Endodermal cell (in vitro differentiated cells): ENCODE measurements around the gene KRTDAP. TPM values are rescaled to one million over a fixed set of nuclear protein-coding genes. Genes with fewer than 3 reads are reported as not detected.

Experiments used
- DNase-seq: peaks from one replicate; pipeline ENCODE4 v3.0.0-alpha.2; 2017
- H3K27ac ChIP-seq: 2 replicates; pipeline ENCODE4 v1.5.1; 2013; ENCODE audit warnings: mild to moderate bottlenecking, low read depth, low read length, moderate library complexity
- H3K27me3 ChIP-seq: 2 replicates; pipeline ENCODE4 v1.6.1; 2013; ENCODE audit warnings: mild to moderate bottlenecking, low read length, moderate library complexity; ENCODE audit not compliant: insufficient read depth, control insufficient read depth, poor library complexity, severe bottlenecking
- H3K36me3 ChIP-seq: 2 replicates; pipeline ENCODE4 v1.7.0; 2013; ENCODE audit warnings: mild to moderate bottlenecking, low read length, moderate library complexity; ENCODE audit not compliant: control insufficient read depth, insufficient read depth
- H3K4me1 ChIP-seq: one replicate; pipeline ENCODE4 v1.7.0; 2013; ENCODE audit warnings: low read length; ENCODE audit not compliant: control insufficient read depth, insufficient read depth
- H3K4me3 ChIP-seq: 2 replicates; pipeline ENCODE4 v1.5.1; 2013; ENCODE audit warnings: mild to moderate bottlenecking, low read length, moderate library complexity
- H3K9ac ChIP-seq: 2 replicates; pipeline ENCODE4 v1.6.1; 2013; ENCODE audit warnings: mild to moderate bottlenecking, low read length, moderate library complexity; ENCODE audit not compliant: poor library complexity, severe bottlenecking; ENCODE audit errors: extremely low read depth
- H3K9me3 ChIP-seq: 2 replicates; pipeline ENCODE4 v1.6.1; 2013; ENCODE audit warnings: mild to moderate bottlenecking, low read length, moderate library complexity; ENCODE audit not compliant: control insufficient read depth
- H3K27ac Mint-ChIP-seq: 2 replicates; pipeline ENCODE4 v1.8.0; 2020; ENCODE audit warnings: mixed read lengths
- H3K27me3 Mint-ChIP-seq: 2 replicates; pipeline ENCODE4 v1.8.0; 2021; ENCODE audit warnings: mild to moderate bottlenecking, mixed read lengths; ENCODE audit not compliant: insufficient read depth
- H3K36me3 Mint-ChIP-seq: 2 replicates; pipeline ENCODE4 v1.8.0; 2020; ENCODE audit warnings: low read depth, mixed read lengths
- H3K4me1 Mint-ChIP-seq: 2 replicates; pipeline ENCODE4 v1.8.0; 2020; ENCODE audit warnings: mixed read lengths
- H3K4me3 Mint-ChIP-seq: 2 replicates; pipeline ENCODE4 v1.8.0; 2020; ENCODE audit warnings: mild to moderate bottlenecking, moderate library complexity, mixed read lengths
- H3K9me3 Mint-ChIP-seq: 2 replicates; pipeline ENCODE4 v1.8.0; 2020; ENCODE audit warnings: mild to moderate bottlenecking, mixed read lengths
- WGBS, 2 experiments: methylation state at CpG; one replicate each; pipeline versions ENCODE4 v1.1.5 to v1.1.7; 2013; ENCODE audit warnings: missing lambda C conversion rate in 2 of 2, mixed read lengths in 1 of 2; ENCODE audit not compliant: insufficient coverage in 1 of 2, insufficient read length in 1 of 2; 5-methylcytosine and 5-hydroxymethylcytosine counted together
- total RNA-seq, 2 donors: library from RNA; stranded (reverse); fragmentation: NEBNext Ultra II Directional in 1 of 2; extraction: Animal tissue kit (Norgen Biotek cat#: 25700) in 1 of 2; gene quantifications; 2 replicates in 1 of 2; 3 replicates in 1 of 2; pipeline ENCODE4 v1.2.1, GENCODE V29; 2021
- TF ChIP-seq, protein P1 (sequence below): fragments of 200-600 bp; sonication (generic); conservative IDR thresholded peaks from 2 replicates; pipeline ENCODE4 v1.5.0; 2021; ENCODE audit warnings: antibody characterized with exemption, mild to moderate bottlenecking

Gene KRTDAP
- total RNA-seq, 2 donors from 2014 or later, result 3.4 to 4.2 TPM

DNA sequence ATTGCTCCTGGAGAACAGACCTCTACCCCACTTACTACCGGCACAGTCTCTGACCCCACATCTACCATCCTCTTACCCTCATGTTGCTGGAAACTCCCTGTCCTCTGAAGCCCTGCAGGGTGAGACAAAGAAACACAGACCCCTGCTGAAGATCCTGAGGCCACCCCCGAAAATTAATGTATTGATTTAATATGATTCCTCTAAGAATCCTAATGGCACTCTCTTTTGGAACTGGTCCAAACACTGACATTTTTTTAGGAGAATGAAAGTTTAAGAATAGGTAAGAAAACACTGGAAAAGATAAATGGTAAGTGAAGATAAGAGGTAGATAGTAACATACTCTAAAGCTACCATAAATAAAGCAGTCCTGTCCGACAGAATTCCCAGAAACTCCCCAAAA is 17.9 kb upstream of the KRTDAP start:
- Mint-ChIP-seq H3K27me3 (peaks cover 5% of the 10 kb centered on the region), H3K4me1 (peaks cover 26% of the 10 kb centered on the region), H3K4me3 (peak overlapping the region; percentile 99), H3K27ac (no peak overlapping the region), H3K9me3 (no peaks in the 10 kb centered on the region), H3K36me3 (peaks cover 50% of the 10 kb centered on the region)
- Histone ChIP-seq H3K9ac (peak overlapping the region; percentile 16), H3K27ac (no peak overlapping the region), H3K9me3 (no peaks in the 10 kb centered on the region), H3K4me1 (peaks cover 11% of the 10 kb centered on the region), H3K36me3 (peaks cover 52% of the 10 kb centered on the region), H3K4me3 (peak overlapping the region; percentile 100), H3K27me3 (no peaks in the 10 kb centered on the region)
- TF ChIP-seq, protein P1, sequence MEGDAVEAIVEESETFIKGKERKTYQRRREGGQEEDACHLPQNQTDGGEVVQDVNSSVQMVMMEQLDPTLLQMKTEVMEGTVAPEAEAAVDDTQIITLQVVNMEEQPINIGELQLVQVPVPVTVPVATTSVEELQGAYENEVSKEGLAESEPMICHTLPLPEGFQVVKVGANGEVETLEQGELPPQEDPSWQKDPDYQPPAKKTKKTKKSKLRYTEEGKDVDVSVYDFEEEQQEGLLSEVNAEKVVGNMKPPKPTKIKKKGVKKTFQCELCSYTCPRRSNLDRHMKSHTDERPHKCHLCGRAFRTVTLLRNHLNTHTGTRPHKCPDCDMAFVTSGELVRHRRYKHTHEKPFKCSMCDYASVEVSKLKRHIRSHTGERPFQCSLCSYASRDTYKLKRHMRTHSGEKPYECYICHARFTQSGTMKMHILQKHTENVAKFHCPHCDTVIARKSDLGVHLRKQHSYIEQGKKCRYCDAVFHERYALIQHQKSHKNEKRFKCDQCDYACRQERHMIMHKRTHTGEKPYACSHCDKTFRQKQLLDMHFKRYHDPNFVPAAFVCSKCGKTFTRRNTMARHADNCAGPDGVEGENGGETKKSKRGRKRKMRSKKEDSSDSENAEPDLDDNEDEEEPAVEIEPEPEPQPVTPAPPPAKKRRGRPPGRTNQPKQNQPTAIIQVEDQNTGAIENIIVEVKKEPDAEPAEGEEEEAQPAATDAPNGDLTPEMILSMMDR, result no peak
- 90 to 100% methylated on average over 2 of the region's 3 CpGs for WGBS, 2 experiments
- no peak for DNase-seq

DNA sequence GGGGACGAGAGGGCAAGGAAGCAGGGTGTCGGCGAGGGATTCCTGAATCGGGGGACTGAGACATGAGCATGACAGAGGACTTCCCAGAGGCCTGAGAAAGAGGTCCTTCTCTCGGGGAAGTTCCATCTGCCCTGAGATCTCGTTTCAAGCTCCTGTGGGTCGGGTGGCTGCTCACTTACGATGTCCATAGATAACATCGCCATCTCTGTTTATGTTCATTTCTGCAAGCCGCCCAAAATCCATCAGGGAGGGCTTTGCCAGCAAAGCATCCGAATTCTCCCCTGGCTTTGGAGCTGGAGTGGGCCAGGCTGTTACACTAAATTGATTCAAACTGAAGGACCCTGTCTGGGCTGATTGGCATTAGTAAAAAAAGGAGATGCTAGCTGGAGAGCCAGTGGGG is 17.3 kb upstream of the KRTDAP start:
- peak overlapping the region; percentile 99 for H3K4me3 Mint-ChIP-seq

DNA sequence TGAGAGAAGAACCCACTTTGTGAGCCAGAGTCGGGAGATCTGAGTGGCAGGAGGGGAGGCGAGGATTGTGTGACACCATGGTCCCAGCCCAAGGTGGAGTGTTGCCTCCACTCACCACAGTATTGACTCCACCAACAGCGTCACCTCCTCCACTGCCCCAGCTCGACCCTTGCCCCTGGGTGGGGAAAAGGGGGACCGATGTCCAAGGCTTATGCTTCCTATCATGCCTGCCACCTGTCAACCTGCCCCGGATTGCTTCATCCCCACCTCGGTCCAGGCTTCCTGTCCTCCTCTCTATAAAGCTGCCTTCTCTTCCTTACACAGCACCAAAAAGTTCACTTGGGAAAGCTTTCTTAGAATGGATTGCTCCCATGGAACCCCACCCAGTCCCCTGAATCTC is 15.7 kb upstream of the KRTDAP start:
- H3K9me3 Mint-ChIP-seq, result no peaks in the 10 kb centered on the region
- 93% methylated on average over 2 to 7 of the region's 7 CpGs for WGBS, 2 experiments
- no peaks in the 10 kb centered on the region for H3K27me3 Mint-ChIP-seq

More for the DNA sequence above, 17.3 kb upstream of the KRTDAP start:
- 87 to 95% methylated on average over 11 of the region's 11 CpGs for WGBS, 2 experiments
- Histone ChIP-seq H3K36me3 (peaks cover 57% of the 10 kb centered on the region), H3K9ac (no peak overlapping the region), H3K27me3 (no peaks in the 10 kb centered on the region), H3K9me3 (no peaks in the 10 kb centered on the region), H3K4me3 (peak overlapping the region; percentile 100), H3K27ac (no peak overlapping the region), H3K4me1 (peaks cover 11% of the 10 kb centered on the region)
- H3K9me3 Mint-ChIP-seq, result no peaks in the 10 kb centered on the region
- peaks cover 5% of the 10 kb centered on the region for H3K27me3 Mint-ChIP-seq
- H3K4me1 Mint-ChIP-seq, result peaks cover 31% of the 10 kb centered on the region
- H3K27ac Mint-ChIP-seq, result peak overlapping the region; percentile 4
- DNase-seq, result no peak
- TF ChIP-seq, protein P1, result no peak
- H3K36me3 Mint-ChIP-seq, result peaks cover 56% of the 10 kb centered on the region

More for the DNA sequence above, 15.7 kb upstream of the KRTDAP start:
- TF ChIP-seq, protein P1, result no peak
- H3K4me3 Mint-ChIP-seq, result no peak overlapping the region
- Histone ChIP-seq H3K4me1 (peaks cover 11% of the 10 kb centered on the region), H3K27ac (no peak overlapping the region), H3K36me3 (peaks cover 73% of the 10 kb centered on the region), H3K9me3 (no peaks in the 10 kb centered on the region), H3K27me3 (no peaks in the 10 kb centered on the region), H3K4me3 (no peak overlapping the region), H3K9ac (no peak overlapping the region)
- no peak for DNase-seq
- peaks cover 37% of the 10 kb centered on the region for H3K4me1 Mint-ChIP-seq
- H3K27ac Mint-ChIP-seq, result no peak overlapping the region
- H3K36me3 Mint-ChIP-seq, result peaks cover 70% of the 10 kb centered on the region
